Upper lobe of left lung (tissue), 4 donors: ENCODE measurements around the gene HIVEP3.
A peak's percentile ranks its signal among the peaks of the same experiment; 100 is the strongest.

Source experiments
- CTCF ChIP-seq, 6 experiments: fragments of 450-650 bp in 4 of 6; fragments of 200-600 bp in 2 of 6; sonication (generic) in 2 of 6; IDR thresholded peaks; one replicate each; pipeline ENCODE4 v1.5.1; 2016 to 2019; ENCODE audit warnings: antibody characterized with exemption in 6 of 6
- EP300 ChIP-seq, 4 donors: sonication (generic); formaldehyde crosslinking; IDR thresholded peaks; one replicate each; pipeline ENCODE4 v1.5.1; 2017; ENCODE audit warnings: antibody characterized with exemption in 4 of 4, control low read depth in 2 of 4
- POLR2A ChIP-seq, 4 donors: fragments of 450-650 bp; IDR thresholded peaks; one replicate each; pipeline ENCODE4 v1.5.1; 2016 to 2017; ENCODE audit warnings: antibody characterized with exemption in 4 of 4, mild to moderate bottlenecking in 2 of 4

DNA sequence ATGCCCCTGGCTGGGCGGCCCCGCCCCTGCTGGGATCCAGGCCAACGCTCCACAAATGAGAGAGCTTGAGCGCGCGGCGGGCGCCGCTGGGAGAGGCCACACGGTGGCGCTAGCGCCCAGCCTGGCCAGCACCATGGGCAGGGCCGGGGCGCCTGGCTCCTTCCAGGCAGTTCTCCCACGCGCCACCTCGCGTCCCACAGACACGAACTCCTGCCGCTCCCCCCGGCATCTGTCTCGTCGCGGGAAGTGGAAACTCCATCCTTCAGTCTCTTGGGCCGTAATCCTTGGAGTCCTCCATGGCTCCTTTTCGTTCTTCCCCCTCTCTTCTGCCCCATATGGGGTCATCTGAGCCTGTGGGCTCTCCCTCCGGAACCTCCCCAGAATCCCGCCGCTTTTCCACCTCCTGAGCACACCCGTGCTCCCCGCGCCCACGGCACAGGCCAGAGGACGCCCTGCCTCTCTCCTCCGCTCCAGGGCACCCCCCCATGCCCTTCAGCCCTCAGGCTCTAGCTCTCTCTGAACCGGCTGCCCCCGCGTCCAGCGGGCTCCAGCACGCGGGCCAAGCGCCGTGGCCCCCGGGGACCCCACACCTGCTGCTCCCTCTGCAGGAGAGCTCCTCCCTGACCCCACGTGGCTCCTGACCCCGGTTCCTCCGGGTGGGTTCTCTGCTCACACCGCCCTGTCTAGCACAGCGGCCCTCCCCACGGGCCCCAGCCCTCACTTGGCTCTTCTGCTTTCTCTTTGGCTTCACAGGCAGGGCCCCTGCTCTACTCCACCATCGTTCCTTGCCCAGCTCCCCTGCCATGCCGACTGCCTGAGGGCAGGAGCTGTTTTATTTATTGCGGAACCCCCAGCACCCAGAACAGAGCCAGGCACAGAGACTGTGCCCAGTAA lies 402.3 kb downstream of the HIVEP3 start:
- TF ChIP-seq CTCF (IDR thresholded peaks at IDR 0.05): peak; percentile 87 to 94 (median 92)
- no peak for TF ChIP-seq POLR2A (IDR thresholded peaks at IDR 0.05)
- no peak for TF ChIP-seq EP300 (IDR thresholded peaks at IDR 0.05)
